DOHH2 (cell line): ENCODE results near the gene SRF.

Source experiments
- CTCF ChIP-seq: fragments of 200-600 bp; sonication (generic); IDR thresholded peaks from one replicate; pipeline ENCODE4 v1.5.1; 2014; ENCODE audit warnings: antibody characterized with exemption, mild to moderate bottlenecking, low read depth, low read length; ENCODE audit not compliant: poor library complexity, severe bottlenecking
- EZH2phosphoT487 ChIP-seq: fragments of 200-600 bp; sonication (generic); IDR thresholded peaks from 2 replicates; pipeline ENCODE4 v1.6.1; 2017; ENCODE audit warnings: borderline replicate concordance, mild to moderate bottlenecking, antibody characterized with exemption, low read length, moderate library complexity, mixed read lengths

GRCh38 chr6:43181942-43182860, 11.1 kb downstream of the SRF start, which contains the start of gene CUL9:
- TF ChIP-seq CTCF (no peak), EZH2phosphoT487 (no peak)
